HG03558 (cell line): ENCODE results near the gene XIRP2.

Experiments used
- ATAC-seq: cut with Tn5 transposase; IDR thresholded peaks from one replicate; pipeline ENCODE4 v1.9.1; 2021; ENCODE audit warnings: moderate number of reproducible peaks; ENCODE audit not compliant: unreplicated experiment; ENCODE audit errors: extremely low read depth

XIRP2 gene

DNA sequence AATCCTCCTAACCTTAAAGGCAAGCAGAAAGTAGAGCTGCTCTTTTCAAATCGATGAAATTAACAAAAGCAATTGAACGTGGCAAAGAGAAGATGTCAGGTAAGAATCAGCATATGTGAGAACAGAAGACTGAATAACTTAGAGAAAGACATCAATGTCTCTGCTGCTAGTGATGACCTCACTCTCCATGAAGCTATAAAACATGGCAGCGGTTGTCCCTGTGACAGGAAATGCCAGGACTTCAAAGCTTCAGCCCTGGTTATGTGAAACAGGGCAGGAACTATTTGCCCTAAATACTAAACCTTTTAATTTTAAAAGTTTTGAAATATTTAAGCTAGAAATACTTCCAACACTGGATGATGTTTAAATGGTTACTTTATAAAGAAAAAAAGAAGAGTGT is 383.7 kb downstream of the XIRP2 start:
- ATAC-seq = no peak

DNA sequence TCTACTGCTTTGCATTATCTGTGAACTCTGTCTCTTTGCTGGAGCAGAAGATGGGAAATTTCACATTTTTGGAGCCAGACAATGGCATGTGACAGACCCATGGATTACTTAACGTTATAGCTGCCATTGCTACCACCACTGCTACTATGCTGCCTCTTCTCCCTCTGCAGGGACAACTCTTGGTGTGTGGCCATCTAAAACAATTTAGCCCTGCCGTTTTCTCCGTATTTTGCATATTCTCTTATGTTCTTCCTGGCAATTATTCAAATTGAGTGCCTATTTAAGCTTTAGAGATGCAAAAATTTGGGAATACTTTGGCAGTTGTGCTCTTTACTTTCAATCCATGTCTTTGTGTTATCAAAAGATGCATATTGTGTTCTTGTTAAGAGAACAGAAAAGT is 386.8 kb downstream of the XIRP2 start:
- no peak for ATAC-seq

DNA sequence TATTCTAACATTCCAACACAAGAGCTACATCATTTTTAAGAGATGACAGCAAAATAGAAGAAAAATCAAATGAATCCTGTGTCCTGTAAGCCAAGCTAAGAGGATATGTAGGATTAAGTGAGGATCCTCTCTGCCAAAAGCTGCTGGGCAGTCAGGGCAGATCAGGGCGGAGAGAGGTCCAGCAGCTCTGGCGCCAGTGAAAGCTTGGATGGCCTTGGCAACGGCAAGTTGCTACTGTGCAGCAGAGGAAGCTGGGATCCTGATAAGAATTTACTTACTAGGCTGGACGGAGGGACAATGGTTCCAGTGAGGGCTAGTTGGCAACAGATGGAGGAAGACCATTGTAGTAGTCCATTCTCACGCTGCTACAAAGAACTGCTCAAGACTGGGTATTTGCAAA is 391.5 kb downstream of the XIRP2 start:
- no peak for ATAC-seq

DNA sequence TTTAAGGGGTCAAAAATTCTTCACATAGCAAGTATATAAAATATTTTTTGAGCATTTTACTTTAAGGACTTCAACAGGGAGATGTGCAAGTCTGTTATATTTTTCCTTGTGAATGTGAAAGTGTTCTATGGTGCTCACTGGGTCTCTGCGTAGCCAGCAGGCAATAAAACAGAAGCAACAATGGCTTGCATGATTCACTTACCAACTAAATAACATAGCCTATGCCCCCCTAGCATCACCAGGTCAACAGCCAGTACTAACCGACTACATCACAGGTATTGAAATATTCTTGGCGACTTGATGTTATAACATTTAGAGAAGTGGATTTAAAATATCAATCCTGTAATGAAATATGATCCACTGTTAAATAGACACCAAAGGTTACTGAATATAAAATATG is 398.9 kb downstream of the XIRP2 start:
- ATAC-seq = no peak

DNA sequence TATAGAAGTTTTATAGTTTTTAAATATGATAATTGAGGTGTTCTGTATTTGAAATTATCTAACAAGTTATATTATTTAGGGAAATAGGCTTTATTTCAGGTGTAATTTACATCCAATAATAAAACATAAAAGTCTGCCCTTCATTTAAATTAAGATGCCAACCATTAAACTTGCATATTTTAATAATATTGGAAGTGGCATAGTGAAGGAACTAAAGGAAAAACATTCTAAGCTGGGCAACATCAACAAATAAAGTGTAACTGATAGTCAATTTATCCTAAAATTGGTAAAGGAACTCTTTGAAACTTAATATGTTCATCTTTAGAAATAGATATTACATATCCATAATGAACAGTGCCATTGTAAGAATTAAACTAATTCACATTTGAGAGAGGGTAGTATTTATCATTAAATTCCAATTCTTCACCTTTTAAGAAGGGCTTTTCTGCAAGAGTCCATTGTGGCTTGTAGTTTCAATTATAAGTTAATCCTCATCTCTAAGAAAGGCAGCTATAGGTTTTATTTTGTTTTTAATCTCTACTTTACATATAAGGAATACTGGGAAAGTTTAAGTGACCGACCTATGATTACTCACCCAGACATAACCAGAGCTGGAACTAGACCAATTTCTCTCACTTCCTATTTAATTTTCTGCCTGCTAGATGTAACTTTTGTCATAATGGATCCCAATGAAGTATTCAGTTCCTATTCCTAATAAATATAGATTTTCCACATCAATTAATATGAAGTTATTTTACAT is 401.6 kb downstream of the XIRP2 start:
- ATAC-seq = no peak

DNA sequence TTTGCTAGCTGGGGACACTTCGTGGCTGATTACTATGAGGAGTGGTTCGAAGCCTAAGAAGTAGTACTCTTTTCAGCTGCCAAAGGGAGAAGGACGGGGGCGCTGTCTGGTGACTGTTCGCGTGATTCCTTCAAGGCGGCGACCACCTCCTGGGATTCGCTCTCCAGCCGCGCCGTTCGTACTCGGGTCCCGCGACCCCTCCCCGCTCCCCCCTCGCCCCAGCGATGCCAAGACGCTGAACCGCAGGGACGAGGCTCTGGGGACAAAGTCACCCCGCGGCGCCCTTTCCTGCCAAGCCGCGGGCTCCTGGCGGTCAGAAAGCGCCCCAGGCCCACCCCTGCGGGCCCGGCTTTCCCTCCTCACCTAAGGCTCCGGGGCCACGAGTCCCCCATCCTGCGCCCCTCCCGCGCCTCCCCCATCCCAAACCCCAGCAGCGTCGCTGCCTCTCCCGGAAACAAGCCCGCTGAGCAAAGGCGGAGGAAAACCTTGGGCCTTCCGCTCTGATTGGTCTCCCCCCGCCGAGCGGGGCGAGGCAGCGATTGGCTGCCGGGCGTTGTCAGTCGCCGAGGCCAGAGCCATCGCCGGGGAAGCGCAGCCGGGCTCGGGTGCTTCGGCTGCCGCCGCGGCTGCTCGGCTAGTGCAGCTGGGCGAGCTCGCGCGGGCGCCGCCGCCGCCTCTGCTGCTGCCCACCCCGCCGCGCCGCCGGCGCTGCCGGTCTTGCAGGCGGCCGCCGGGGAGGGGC is 404.3 kb downstream of the XIRP2 start, which contains the start of gene B3GALT1:
Gene B3GALT1, plus strand, starts transcription at position 572 of the 742 bp plus-strand sequence.
- ATAC-seq = peak; percentile 99

DNA sequence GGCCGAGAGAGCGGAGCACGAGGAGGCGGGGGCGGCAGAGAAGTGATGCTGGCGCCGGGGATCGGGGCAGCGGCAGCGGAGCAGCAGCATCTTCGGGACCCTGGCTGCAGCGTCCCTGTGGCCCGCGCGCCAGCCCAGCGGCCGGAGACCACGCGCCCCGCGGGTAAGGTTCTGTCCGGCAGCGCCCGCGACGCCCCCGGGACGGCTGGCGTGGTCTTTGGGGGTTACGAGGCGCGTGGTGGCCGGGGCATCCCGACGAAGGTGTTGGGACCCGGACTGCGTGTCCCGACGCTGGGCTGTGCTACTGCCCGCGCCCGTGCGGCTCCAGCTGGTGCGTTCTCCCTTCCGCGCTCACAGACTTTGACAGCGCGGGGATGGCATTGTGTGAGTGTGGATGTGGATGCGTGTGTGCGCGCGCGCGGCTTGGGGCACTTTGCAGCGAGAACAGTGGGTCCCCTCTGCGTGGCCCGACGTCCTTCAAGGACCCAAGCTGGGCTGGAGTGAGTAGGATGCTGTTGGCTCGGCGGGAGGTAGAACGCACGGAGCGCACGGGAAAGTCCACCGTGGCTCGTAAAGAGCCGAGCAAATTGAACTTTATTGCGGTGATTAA is 405.0 kb downstream of the XIRP2 start:
- ATAC-seq = no peak

DNA sequence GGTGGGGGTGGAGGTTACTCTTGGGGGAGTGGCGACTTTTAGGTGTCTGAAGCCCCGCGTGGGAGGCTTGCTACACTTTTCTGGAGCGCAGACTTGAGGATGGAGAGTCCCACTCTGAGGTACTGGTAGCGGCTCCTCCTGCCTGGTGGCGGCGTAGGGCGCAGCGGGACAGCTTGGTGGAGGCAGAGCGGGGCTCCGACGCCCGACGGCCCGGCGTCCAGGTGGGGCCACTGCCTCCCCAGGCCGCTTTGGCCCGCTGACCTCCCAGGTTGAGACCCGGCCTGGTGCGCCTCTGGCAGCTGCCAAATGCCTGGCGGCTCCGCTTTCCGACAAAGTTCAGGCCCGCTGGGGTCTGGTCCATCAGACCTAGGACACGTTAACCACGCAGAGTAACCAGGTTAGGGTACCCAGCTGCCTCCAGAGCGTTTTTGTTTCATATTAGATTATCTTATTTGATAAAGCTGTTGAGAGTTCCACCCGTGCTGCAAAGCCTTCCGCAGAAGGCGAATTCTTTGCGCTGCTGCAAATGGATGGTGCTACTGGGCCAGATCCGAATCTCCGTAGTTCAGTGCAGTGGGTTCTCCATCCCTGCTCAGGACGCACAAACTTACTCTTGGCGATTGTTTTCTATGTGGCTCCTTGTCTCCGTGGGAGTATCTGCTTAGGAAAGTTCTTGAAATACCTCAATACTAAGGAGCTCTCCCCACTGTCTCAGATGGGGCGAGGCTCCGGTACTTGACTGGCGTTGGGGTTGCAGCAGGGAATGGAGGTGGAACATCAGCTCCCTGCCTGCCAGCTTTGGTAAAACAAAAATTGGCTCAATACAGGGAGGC is 405.9 kb downstream of the XIRP2 start:
- no peak for ATAC-seq

DNA sequence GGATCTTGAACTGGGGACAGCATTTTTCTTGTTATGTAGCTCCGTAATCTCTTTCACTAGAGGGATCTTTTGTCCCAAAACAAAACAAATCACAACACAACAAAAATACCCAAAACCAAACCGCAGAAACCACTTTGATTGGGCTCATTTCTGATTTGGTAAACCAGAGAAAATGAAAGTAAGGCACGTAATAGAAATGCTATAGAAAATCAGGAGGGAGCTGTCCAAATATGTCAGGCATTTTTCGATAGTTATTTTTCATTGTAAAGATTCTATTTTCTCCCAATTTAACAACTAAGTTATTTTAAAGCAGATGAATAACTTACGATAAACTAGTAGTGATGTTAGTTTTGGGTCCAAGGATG is 406.5 kb downstream of the XIRP2 start:
- no peak for ATAC-seq

DNA sequence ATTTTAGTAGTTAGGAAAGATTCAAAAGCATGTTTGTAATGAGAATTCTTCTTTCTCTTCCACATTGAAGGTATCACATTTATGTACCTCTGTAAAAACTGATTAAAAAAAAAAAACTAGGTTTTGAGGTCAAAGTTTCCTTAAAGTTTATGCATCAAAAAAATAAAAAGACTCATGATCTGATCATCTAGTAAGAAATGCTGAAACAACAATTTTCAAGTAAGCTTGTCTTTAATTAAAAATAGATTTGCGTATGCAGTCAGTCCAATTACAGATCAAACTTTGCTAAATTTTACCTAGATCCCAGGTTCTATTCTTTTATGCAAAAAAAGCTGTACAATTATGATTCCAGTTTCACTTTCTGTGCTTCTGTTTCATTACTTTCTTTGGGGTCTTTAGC is 409.0 kb downstream of the XIRP2 start:
- no peak for ATAC-seq

DNA sequence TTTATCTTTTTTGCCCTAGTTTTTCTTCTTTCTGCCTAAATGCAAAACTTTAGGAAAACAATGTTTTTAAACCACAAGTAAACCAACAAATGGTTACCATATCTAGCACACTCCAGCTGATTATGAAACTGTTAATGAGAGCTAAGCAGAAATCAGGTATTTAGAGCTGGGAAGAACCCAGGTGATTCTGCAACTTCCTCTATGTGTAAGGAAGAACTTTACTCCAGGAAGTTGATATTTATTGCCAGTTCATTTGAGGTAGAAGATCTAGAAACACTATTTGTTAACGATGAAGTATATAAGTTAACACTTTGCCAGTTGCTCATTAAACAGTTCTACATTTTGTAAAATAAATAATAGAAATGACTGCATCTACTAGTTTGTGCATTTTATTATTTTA is 409.7 kb downstream of the XIRP2 start:
- ATAC-seq = no peak
